GM10266 (cell line): Measurements from ENCODE around the gene HOXC12.

Experiments
- DNase-seq: peaks from one replicate; pipeline ENCODE4 v3.0.0; 2012; ENCODE audit errors: extremely low spot score
- TF ChIP-seq, protein P1 (sequence below): IDR thresholded peaks from 2 replicates; pipeline ENCODE4 v1.5.1; 2012; ENCODE audit warnings: mild to moderate bottlenecking, low read depth; ENCODE audit not compliant: control insufficient read depth, insufficient read depth; ENCODE audit errors: missing control alignments

The HOXC12 gene

DNA sequence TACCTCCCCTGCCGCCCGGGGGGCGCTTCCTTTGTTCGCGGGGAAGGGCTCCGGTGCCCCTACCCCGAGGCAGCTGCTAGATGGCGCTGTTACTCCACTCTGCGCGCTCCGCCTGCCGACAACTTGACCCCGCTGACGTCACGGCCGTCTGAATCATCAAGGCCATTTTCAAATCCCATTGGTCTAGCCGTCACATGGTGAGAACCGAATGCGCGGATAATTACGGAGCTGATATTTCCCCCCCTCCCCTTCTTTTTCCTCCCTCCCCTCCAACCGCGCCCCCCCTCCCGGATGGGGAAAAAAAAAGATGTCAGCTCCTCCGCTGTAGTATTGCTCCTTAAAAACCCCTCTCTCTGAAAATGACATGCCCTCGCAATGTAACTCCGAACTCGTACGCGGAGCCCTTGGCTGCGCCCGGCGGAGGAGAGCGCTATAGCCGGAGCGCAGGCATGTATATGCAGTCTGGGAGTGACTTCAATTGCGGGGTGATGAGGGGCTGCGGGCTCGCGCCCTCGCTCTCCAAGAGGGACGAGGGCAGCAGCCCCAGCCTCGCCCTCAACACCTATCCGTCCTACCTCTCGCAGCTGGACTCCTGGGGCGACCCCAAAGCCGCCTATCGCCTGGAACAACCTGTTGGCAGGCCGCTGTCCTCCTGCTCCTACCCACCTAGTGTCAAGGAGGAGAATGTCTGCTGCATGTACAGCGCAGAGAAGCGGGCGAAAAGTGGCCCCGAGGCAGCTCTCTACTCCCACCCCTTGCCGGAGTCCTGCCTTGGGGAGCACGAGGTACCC is 30.4 kb downstream of the HOXC12 start, which contains the start of gene HOXC10:
Gene HOXC10, plus strand, starts transcription at position 246 of the 791 bp plus-strand sequence. Its CDS starts 114 bp downstream, at position 360.
- DNase-seq, result peak; percentile 92

GRCh38 chr12:53985692-53985993 is 30.9 kb downstream of the HOXC12 start:
- TF ChIP-seq, protein P1, sequence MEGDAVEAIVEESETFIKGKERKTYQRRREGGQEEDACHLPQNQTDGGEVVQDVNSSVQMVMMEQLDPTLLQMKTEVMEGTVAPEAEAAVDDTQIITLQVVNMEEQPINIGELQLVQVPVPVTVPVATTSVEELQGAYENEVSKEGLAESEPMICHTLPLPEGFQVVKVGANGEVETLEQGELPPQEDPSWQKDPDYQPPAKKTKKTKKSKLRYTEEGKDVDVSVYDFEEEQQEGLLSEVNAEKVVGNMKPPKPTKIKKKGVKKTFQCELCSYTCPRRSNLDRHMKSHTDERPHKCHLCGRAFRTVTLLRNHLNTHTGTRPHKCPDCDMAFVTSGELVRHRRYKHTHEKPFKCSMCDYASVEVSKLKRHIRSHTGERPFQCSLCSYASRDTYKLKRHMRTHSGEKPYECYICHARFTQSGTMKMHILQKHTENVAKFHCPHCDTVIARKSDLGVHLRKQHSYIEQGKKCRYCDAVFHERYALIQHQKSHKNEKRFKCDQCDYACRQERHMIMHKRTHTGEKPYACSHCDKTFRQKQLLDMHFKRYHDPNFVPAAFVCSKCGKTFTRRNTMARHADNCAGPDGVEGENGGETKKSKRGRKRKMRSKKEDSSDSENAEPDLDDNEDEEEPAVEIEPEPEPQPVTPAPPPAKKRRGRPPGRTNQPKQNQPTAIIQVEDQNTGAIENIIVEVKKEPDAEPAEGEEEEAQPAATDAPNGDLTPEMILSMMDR, result no peak
- DNase-seq, result no peak

More for the DNA sequence above, 30.4 kb downstream of the HOXC12 start, which contains the start of gene HOXC10:
- TF ChIP-seq, protein P1, result peak; percentile 84

- no peak for DNase-seq
- TF ChIP-seq, protein P1, result no peak
Observed at GRCh38 chr12:53985994-53986685, 31.4 kb downstream of the HOXC12 start.

- DNase-seq, result no peak
Observed at GRCh38 chr12:53986686-53987483, 32.2 kb downstream of the HOXC12 start.

DNA sequence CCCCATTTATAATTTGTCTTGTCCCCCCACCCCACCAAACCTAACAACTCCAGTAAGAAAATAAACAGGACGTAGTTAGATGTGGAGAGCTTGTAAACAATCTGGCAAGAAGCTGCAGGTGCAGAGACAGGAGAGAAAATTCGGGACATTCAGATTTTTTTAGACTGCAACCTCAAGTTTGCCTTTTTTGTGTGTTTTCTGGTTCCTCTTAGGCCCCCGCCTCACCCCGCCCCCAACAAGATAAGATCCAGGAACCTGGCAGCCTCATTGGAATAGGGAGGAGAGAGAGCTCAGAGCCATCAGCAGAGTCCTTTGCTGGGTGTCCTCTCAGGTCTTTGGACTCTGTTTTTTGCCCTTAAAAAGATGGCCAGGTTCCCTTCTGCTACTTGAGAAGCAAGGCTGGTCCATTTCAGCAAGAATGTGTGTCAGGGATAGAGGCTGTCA is 33.1 kb downstream of the HOXC12 start:
- TF ChIP-seq, protein P1, result no peak
- no peak for DNase-seq

More at GRCh38 chr12:53986686-53987483, 32.2 kb downstream of the HOXC12 start:
- TF ChIP-seq, protein P1, result no peak

DNA sequence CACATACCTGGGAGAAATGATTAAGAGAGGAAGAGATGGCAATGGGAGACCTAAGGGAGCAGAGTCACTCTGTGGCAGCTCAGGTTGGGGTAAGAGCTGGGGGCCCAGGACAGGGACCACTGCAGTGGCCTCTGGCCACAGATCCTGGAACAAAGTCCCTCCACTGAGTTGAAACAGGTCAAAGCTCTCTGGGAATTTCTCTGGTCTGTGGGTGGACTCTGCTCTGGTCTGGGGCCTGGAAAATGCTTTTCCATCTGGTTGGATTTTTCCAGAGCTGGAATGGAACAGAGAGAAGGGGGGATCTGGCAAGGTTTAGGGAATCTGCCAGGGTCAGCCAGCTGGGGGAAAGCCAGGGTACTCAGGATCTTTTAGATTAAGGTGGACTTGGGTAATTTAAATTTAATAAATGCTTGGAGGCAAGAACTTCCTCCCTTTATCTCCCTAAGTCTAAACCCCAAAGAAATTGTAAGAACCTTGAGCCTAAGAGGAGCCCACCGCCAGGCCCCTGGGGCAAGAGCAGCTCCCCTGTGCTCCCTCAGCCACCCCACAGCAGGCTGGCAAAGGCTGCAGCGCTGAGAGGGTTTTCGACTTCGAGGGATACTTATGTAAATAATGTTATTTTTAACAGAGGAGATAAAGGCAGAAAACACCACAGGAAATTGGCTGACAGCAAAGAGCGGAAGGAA is 34.0 kb downstream of the HOXC12 start:
- TF ChIP-seq, protein P1, result no peak
- no peak for DNase-seq
